Endometrial microvascular endothelial cells (primary cell): ENCODE results near the gene PLPPR1. TPM values are rescaled to one million over a fixed set of nuclear protein-coding genes. Genes with fewer than 3 reads are reported as not detected.

Experiments used
- in situ Hi-C: cut with HindIII; loops from 2 replicates; pipeline ENCODE4 v1.10.0; 2017; ENCODE audit warnings: low sequenced_read_pairs, low pct_unique_long_range_greater_than_20kb; ENCODE audit errors: inconsistent ontology term
- total RNA-seq: library from RNA; depleted of rRNA; stranded (reverse); fragments of >200 nt; gene quantifications from one replicate; pipeline ENCODE4 v1.2.3, GENCODE V29; 2015; ENCODE audit errors: inconsistent ontology term

Gene PLPPR1
- total RNA-seq = not detected

DNA sequence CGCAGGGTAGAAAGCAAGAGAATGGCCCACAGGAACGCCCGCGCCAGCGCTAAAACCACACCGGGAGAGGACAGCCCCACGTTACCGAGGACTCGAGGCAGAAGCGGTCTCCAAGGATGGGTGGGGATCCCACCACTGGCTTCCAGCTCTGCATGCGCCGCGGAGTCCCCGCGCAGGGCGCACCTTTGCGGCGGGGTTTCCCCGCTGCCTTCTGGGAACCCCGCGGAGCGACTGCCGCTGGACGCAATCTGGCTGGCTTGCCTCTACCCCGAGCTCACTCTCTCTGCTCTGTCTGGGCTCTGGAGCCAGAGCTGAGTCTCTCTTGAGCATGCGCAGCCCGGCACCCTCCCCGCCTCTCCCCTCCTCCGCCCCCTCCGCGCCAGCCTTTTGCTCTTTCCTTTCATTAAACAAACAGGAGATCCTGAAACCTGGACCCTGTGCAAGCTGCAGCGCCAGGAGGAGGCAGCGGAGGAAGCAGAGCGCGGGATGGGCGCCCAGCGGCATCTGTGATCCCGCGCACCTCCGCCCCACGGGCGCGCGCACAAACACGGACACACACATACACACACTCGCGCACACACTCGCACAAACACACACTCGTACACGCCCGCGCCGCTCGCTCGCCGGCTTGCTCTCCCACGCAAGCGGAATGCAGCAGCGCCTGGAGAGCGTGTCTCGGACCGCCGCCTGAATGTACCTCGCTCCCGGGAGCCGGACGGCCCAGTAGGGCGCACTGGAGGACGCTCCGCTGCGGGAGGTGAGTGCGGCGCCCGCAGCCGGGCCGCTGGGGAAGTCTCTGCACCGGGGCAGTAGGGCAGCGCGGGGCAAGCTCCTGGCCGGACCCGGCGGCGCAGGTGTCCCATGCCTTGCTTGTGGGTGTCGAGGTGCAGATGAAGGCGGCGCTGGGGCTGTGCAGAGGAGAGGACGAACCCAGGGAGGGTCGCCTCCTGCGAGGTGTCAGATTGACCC is at the start of gene PLPPR1:
PLPPR1 (plus strand) TSS at position 382 of the 969 bp plus-strand sequence.
- in situ Hi-C loops = no loop called here

GRCh38 chr9:100989731-100990130 is 38.8 kb upstream of the PLPPR1 start:
- in situ Hi-C loops = no loop called here

GRCh38 chr9:100990605-100991381 is 37.7 kb upstream of the PLPPR1 start:
- in situ Hi-C loops = no loop called here

GRCh38 chr9:100992632-100993031 is 35.9 kb upstream of the PLPPR1 start:
- in situ Hi-C loops = no loop called here

GRCh38 chr9:100999906-101000544 is 28.5 kb upstream of the PLPPR1 start:
- in situ Hi-C loops = no loop called here

DNA sequence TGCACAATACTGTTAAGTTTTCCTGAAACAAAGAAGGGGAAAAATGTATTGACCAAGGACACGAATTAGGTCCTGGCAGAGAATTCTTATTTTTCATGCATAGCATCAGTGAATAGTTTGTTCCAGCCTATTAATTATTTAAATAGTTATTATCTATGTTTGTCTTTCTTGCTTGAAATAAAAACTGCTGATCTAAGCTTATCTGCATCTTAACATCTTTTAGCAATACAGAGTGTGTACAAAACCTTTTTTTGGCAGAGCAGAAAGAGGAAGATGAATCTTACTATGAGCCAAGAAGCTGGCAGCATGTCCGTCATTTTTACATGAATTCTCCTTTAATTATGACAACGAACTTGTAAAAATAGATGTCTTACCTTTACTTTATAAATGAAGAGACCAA is 23.3 kb upstream of the PLPPR1 start:
- in situ Hi-C loops = no loop called here

DNA sequence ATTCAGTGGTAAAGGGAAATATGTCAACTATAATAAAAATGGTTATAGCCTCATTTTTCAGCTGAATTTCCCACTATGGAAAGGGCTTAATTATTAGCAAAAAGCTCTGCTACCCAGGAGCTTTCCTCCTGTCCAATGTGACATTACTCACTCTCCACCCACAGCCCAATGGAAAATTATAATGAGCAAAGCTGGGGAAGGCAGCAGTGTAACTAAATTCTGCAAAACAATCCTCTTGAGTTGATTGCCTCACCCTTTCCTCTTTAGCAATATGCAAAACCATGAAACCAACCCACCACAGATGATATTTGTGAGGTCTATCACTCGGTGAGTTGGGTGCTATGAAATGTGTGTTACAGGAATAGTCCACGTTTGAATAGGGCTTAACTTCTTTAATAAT is 14.0 kb upstream of the PLPPR1 start:
- in situ Hi-C loops = no loop called here

GRCh38 chr9:101018467-101018866 is 10.1 kb upstream of the PLPPR1 start:
- in situ Hi-C loops = no loop called here

- in situ Hi-C loops = no loop called here
Observed at GRCh38 chr9:101022704-101023103, 5.8 kb upstream of the PLPPR1 start.

- in situ Hi-C loops = no loop called here
Observed at GRCh38 chr9:101025940-101026339, 2.6 kb upstream of the PLPPR1 start.

- in situ Hi-C loops = no loop called here
Observed at GRCh38 chr9:101026824-101027223, 1.7 kb upstream of the PLPPR1 start.

- in situ Hi-C loops = no loop called here
Observed at GRCh38 chr9:101027236-101027635, 1.3 kb upstream of the PLPPR1 start.

GRCh38 chr9:101027733-101028345 is 688 bp upstream of the PLPPR1 start:
- in situ Hi-C loops = no loop called here

GRCh38 chr9:101029315-101030085 is 973 bp downstream of the PLPPR1 start:
- in situ Hi-C loops = no loop called here

DNA sequence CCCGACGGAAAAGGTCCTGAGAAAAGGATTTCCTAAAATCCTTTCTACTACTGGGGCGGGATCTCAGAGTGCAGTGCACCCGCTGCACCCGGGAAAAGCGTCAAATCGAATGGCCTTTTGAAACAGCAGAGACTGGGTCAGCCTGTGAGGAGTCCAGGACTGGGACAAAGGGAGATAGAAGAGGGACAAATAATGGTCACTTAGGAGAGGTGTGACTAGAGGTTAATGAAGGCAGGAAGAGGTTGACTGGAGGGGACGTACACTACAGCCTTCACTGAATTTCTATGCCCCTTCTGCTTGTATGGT is 1.5 kb downstream of the PLPPR1 start:
- in situ Hi-C loops = no loop called here

- in situ Hi-C loops = no loop called here
Observed at GRCh38 chr9:101032426-101032825, 3.9 kb downstream of the PLPPR1 start.

- in situ Hi-C loops = no loop called here
Observed at GRCh38 chr9:101034222-101034621, 5.7 kb downstream of the PLPPR1 start.

DNA sequence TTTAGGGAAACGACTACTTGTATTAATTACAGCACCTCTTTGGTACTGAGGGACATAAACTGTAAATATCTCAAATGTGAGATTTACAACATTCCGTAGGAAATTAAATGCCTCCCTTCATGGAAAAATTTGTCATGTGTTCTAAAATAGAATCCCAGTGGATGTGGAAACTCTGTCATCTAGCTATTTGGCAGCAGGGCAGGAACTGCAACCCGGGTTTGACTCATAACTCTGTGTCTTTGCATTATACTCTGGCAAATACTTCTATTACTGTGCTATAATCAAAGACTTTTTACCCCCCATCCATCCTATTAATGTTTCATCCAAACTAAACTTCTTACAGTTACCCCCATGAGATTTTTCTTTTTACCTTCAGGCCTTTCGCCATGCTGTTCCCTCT is 6.6 kb downstream of the PLPPR1 start:
- in situ Hi-C loops = no loop called here
